ENCODE data around the gene ABHD17B. TPM values are rescaled to one million over a fixed set of nuclear protein-coding genes. Genes with fewer than 3 reads are reported as not detected.

Gene ABHD17B
- total and polyA plus RNA-seq, 4 experiments from 2014 or later = 16.6 to 20.8 (median 17.5) TPM

DNA sequence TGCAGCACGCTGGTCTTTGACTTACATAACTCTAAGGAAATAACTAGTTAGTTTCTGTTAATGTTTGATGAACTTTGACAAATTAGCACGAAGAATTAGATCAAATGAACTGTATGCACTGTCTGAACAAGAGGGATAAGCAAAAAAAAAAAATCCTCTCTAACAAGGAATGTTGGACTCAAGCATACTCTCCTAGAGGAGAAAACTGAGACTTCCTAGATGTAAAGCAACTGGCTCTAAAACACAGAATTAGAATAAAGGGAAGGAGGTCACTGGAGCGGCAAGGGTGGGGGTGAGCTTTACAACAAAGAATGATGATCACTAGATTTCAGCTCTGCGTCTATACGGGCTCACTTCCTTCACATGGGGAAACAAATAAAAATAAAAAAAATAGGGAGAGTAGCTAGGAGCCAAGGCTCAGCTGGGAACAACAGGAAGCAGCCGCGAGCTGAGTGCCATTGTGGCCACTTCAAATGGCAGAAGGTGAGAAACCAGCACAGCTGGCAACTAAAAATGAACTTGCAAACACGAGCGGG, 94.0 kb downstream of the ABHD17B start:
- peak overlapping the region in 4 of 7 donors; percentile 2 to 75 (median 34) for H3K27ac Mint-ChIP-seq
- no peaks in the 10 kb centered on the region for H3K4me1 ChIP-seq (ENCODE audit: insufficient read depth, low read length)
- POLR2A ChIA-PET (ENCODE audit: partially characterized antibody) = interaction anchor here (1.5 to 4.4 kb wide), 3 partner anchors 11 to 35 kb away, joined by 4 to 33 read pairs (median 20); no protein-coding TSS in a partner anchor
- H3K27ac ChIP-seq (ENCODE audit: low read depth, low read length) = no peak overlapping the region
- H3K9me3 ChIP-seq (ENCODE audit: control insufficient read depth in 1 of 2, low read length in 2 of 2) = no peaks in the 10 kb centered on the region
- H3K36me3 ChIP-seq (ENCODE audit: insufficient read depth, low read length) = no peaks in the 10 kb centered on the region
- CTCF ChIA-PET (ENCODE audit: partially characterized antibody) = interaction anchor here (0.5 to 10.3 kb wide), 10 partner anchors 11 to 292 kb away, joined by 3 to 218 read pairs (median 11); partner anchors contain the start of gene CEMIP2
- peaks cover 5 to 10% (median 8%) of the 10 kb centered on the region in 4 donors for H3K4me1 Mint-ChIP-seq
- no peak for DNase-seq
- H3K27me3 ChIP-seq (ENCODE audit: insufficient read depth, low read length) = no peaks in the 10 kb centered on the region
- no peak overlapping the region for H3K4me3 ChIP-seq (ENCODE audit: low read length in 2 of 2)
- H3K9me3 Mint-ChIP-seq = no peaks in the 10 kb centered on the region
- no peaks in the 10 kb centered on the region for H3K36me3 Mint-ChIP-seq
- intact Hi-C loops (cut with micrococcal nuclease) = loop anchor here (5.0 kb wide), 1 partner anchor 530 kb away; no protein-coding TSS in a partner anchor
- no peak overlapping the region for H3K4me3 Mint-ChIP-seq
- no peaks in the 10 kb centered on the region for H3K27me3 Mint-ChIP-seq

Other genes with a start within 250 kb of the ABHD17B start
- gene CEMIP2, start 142.7 kb downstream of the ABHD17B start, total RNA-seq = 10 to 100 TPM; 85.8 to 89.4 TPM
- gene CEMIP2, start 142.7 kb downstream of the ABHD17B start, polyA plus RNA-seq = 10 to 100 TPM; 10.0 to 15.6 TPM
- 10 to 100 TPM in 1 of 2 experiments, 1 to 10 TPM in 1; 8.2 to 10.6 TPM for gene C9orf85, start 446 bp upstream of the ABHD17B start, total RNA-seq
- 10 to 100 TPM; 10.5 to 10.9 TPM for gene C9orf85, start 446 bp upstream of the ABHD17B start, polyA plus RNA-seq
- gene C9orf57, start 149.4 kb upstream of the ABHD17B start, total RNA-seq = not detected
- not detected for gene C9orf57, start 149.4 kb upstream of the ABHD17B start, polyA plus RNA-seq
- not detected for gene GDA, start 238.2 kb upstream of the ABHD17B start, total RNA-seq
- not detected for gene GDA, start 238.2 kb upstream of the ABHD17B start, polyA plus RNA-seq

All from CD4-positive, alpha-beta memory T cell (primary cell).